HG02970 (cell line): Measurements from ENCODE around the gene CERS6.
"Not testable (repeated sequence)": the region's sequence is repeated elsewhere in the genome, so short reads cannot be mapped to it uniquely, and the experiment has no call there.

Experiments used
- ATAC-seq: cut with Tn5 transposase; IDR thresholded peaks from one replicate; pipeline ENCODE4 v1.9.1; 2021; ENCODE audit warnings: mild to moderate bottlenecking, moderate library complexity, moderate number of reproducible peaks; ENCODE audit not compliant: unreplicated experiment, low FRiP score

CERS6 gene

DNA sequence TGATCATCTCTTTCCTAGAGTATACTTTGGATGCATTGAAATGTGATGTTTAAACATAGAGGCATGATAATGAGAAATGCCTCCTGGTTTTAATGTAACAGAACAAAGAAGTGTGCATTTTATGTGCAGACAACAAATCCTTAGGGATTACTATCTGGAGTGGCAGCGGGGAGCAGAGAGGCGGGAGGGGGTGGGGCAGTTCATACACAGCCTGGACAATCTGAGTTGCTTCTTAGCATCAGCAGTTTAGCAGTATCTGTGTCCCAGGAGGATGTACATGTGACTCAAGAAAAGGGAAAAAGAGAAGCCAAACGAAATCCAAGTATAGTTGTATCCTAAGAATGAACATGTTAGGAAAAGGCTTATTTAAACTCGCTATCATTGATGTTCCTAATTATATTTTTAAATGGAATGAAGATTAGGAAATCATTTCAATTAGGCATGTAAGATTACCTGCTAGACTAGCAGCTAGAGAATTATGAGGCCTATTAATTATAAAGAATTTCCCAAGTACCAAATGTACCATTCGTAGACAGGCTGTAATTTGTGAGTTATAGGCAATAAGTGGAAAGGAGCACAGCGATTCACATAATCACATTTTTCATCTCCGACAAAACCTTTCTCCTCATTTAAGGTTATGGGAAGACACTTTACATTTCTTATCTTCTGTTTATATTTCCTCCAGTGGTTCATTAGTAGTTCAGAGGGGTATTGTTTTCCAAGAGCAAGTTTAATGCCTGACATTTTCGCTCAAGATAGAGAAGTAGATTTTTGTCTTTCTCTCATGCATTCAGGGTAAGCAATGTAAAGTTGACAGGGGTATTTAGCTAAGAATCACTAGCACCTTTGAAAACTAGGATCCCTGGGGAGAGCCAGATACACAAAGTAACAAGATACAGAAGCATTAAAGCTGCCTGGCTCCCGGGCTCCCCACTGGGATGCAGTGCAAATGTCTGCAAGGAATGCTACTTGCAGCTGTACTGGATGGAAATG is 205.1 kb downstream of the CERS6 start:
- no peak for ATAC-seq

DNA sequence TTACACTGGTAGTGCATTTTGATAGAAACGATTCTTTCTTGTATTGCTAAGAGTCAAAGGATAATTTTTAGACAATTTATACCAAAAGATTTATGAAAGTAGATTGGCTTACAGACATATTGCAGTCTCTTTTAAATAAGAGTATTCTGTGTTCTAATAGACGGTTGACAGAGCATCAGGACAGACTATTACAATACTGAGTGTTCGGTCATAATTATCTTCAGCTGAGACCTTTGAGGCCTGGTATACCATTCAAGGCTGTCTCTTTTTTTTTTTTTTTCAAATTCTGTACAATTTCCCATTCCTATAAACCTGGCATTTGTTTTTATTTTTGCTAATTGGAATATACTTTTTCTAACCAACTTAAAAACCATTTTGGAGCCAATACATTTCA is 205.8 kb downstream of the CERS6 start:
- ATAC-seq, result no peak

DNA sequence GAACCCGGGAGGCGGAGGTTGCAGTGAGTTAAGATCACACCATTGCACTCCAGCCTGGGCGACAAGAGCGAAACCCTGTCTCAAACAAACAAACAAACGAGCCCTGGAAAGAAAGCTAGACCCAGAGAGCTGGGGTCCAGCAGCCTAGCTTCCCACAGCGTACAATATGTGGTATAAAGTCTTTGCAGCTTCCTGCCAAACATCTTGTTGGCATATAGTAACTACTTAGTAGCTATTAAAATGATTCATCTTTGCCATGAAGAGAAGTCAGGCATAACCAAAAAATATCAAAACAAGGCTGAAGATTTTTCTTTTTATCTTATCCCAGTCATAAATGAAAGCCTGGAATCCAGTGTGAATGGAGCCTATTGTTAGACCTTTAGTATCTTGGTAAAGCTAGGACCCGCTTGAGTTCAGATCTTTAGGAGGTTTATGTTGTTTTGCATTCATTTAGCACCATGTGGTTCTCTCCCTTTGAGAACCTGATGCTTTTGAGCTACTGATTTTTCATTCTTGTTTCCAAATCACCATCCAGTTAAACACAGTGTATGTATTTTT is 206.7 kb downstream of the CERS6 start:
- no peak for ATAC-seq

DNA sequence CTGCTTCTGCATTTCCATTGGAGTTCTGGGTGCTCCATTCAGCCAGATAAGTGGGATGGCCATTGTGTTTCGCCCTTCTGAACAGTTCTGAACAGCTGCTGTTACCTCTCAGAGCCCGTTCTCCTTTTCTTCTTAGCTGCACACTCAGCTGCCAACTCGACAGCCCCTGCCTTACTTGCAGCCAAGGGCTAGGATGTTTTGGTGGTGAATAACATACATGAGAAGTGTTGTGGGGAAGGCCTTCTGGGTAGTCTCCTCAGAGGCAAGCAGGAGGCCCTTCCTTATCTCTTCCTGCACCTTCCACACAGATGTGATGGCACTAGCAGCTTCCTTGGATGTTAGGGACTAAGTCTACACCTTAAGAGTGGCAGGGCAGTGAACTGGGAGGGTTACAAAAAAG is 207.9 kb downstream of the CERS6 start:
- ATAC-seq, result no peak

DNA sequence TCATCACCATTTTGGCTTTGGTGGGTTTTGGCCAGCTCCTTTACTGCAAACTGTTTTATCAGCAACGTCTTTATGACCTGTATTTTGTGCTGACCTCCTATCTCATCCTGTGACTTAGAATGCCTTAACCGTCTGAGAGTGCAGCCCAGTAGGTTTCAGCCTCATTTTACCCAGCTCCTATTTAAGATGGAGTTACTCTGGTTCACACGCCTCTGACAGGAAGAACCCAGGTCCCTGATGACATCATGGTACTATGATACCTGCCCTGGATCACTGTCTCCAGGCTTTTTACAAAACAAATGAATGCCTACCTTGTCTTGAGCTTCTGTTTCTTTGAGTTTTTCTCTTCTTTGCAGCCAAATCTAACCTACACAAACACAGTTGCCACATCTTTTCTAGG is 208.6 kb downstream of the CERS6 start:
- not testable (repeated sequence) for ATAC-seq

DNA sequence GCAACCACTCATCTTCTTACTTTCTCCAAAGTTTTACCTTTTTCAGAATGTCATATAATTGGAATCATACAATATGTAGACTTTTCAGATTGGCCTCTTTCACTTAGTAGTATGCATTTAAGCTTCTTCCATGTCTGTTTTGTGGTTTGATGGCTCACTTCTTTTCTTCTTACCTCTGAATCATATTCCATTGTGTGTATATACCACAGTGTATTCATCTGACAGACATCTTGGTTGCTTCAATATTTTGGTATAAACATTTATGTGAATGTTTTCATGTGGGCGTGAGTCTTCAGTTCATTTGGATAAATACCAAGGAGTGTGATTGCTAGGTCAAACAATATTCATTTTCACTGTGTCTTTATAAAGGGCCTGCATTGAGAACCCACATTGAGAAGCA is 210.3 kb downstream of the CERS6 start:
- no peak for ATAC-seq

DNA sequence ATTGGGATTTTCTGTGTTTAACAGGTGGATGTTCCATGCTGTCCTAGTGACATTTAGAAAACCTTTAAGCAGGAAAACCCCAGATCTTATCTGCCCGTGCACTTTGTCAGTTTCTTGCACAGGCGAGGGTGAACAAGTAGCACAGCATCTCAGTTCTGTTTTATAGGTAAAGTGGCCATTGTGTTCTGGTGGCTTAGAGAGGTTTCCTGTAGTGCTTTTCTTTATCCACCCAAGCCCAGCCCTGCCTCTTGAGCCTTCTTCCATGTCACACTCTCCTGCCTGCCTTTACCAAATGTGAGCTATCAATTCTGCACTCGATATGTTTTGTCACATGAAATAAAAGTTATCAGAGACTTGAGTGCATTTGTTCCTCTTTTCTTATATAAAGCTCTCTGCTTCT is 211.1 kb downstream of the CERS6 start:
- no peak for ATAC-seq

DNA sequence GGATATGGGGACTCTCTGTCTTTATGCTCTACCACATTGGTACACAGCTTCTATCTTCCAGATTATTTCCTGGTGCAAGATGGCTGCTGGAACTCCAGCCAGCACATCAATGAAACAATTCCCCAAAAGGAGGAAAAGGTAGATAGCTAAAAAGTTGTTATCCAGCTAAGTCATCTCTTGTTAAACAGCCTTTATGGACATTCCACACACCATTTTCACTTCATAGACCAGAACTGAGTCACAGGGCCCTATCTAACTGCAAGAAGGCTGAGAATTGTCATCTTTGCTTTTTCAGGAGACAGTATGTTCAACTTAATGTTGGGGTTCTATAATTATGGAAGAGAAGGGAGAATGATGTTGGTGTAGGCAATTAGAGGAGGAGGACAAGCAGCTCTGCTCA is 213.1 kb downstream of the CERS6 start:
- ATAC-seq, result no peak

DNA sequence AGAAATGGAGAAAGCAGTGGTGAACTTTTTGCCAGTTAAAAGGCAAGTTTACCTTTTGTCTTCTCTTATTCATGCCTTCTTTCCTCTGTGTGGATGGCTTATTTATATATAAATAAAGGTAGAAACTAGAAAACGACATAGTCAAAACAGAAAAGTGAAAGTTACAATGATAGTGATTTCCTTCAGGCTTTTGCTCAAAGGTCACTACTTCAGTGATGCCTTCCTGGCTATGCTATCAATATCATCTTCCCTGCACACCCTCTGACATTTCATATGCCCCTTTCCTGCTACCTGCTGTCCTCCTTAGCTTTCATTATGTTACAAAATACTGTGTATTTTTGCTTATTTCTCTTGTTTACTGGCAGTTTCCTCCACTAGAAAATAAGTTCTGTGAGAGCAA is 214.4 kb downstream of the CERS6 start:
- ATAC-seq, result no peak

DNA sequence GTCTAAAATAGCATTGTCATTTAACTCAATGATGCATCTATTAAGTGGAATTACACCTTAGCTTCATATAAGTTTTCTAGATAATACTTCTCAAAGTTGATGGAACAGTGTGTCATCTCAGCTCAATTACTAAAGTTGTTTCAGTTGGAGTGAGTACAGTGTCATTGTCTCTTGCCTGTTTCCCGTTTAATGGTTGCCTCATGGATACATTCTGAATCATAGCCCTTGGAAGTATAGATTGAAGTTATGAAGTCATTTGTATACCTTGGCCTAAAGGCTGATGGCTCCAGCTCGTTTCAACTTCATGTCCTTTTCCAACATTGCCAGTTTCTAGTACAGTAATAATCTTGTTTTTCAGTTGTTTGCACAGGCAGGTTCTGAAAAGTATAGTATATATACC is 215.9 kb downstream of the CERS6 start:
- no peak for ATAC-seq

DNA sequence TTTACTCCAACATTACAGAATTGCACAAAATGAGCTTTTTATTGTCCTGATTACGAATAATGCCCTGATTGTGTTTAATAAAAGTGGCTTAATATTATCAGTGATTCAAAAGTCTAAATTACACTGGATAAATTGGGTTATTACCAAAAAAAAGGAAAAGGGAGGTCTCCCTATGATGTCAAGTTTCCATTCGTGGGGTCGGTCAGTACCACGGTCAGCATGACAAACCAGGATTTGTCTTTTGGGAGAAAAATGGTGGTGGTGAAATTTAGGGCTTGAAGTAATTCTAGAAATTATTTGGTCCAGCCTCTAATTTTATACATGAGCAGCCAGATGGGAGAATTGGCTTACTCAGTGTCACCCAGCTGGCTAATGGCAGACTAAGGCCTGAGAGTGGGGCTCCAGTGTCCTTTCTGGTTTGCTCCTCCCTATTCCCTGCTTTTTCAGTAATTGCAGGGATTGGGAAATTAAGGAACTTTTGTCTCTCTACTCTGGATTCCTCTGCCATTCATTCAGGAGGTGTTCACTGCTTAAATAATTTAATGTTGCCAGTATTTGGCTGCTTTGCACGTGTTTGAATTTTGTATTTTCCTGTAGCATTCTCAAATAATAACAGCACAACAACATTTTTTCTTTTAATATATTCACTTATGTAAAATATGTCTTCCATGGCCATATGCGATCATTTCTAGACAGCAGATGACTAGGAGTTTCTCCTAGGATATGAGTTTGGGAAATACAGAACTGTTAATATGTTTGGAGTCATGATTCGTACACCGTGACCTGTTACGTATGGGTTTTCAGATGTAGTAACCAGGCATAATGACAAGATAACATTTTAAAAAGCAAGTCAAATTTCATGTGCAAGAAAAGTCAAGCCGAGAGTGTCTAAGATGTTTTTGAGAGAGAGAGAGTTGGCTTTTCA is 217.5 kb downstream of the CERS6 start:
- no peak for ATAC-seq

DNA sequence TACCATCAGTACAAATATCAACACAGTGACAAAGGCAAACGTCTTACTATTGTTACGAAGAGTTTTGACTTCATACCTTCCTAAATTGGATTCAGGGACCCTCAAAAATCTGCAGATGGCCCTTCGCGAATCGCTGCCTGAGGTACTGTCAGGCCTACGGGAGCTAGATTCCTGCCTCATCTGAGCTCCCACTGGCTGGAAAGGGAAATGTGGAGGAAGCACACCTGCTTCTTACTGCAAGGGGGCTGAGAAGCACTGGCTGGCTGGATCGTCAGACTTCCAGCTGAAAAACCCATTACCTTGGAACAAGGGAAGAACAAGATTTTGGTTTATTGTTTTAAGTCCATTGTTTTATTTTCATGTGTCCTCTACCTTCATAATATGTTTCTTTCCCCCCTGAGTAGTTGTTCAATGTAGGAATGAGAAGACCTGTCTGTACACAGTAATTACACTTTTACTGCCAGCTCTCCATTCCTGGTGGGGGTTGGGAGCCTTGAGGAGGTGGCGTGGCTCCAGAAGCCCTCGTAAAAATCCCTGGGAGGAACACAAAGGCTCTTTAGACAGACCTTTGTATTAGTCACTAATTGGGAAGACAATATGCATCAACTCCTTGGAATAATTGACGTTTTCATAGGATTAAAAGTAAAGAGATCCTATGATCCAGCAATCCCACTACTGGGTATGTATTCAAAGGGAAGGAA is 222.2 kb downstream of the CERS6 start:
- no peak for ATAC-seq

DNA sequence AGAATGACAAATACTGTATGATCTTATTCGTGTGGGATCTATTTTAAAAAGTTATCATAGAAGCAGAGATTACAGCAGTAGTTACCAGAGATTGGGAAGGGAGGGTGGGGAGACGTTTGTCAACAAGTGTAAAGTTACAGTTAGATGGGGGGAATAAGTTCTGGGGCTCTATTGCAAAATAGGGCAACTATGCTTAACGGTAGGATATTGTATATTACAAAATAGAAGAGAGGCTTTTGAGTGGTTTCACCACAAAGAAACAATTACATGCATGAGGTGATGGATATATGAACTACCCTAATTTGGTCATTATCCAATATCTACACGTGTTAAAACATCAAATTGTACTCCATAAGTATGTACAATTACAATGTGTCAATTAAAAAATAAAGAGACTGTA is 223.0 kb downstream of the CERS6 start:
- no peak for ATAC-seq

DNA sequence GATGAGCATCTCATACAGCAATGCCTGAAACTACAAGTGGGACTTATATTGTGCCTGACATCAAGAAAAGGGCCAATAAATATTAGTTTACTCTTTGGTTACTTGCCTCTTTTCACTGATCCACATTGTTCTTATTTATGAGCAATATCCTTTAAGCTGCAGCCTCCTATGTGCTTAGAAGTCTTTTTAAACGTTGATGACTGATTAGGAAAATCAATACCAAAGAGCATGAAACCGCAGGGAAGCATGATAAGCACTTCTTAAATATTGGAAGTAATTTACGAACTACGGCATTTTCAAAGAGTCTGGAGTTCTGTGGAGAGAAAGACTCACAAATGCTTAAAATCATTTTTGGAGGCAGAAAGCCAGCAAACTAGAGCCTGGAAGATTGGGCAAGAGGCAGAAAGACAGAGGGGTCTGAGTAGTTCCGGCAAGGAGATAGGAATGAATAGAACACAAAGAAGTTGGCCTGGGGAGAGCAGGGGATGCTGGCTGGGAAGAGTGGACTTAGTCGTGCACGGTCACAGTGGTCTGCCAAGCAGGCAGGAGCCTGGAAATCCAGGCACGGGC is 223.8 kb downstream of the CERS6 start:
- no peak for ATAC-seq

DNA sequence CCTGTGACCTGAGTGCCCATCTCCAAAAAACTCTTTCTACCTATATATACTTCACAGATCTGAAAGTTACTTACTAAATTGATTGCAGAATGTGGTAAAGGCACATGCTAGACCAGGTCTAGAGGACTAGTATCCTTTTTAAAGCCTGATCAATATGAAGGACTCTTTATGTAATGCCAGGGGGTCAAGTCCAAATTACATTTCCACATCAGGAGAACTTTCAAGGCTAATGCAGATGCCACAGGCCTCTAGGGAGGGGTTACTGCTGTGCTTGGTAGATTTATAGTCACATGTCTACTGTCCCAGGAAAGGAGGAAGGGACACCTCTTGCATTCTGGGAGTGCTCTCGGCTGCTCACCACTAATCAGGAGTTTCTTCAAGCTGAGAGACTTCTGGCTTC is 227.9 kb downstream of the CERS6 start:
- no peak for ATAC-seq

DNA sequence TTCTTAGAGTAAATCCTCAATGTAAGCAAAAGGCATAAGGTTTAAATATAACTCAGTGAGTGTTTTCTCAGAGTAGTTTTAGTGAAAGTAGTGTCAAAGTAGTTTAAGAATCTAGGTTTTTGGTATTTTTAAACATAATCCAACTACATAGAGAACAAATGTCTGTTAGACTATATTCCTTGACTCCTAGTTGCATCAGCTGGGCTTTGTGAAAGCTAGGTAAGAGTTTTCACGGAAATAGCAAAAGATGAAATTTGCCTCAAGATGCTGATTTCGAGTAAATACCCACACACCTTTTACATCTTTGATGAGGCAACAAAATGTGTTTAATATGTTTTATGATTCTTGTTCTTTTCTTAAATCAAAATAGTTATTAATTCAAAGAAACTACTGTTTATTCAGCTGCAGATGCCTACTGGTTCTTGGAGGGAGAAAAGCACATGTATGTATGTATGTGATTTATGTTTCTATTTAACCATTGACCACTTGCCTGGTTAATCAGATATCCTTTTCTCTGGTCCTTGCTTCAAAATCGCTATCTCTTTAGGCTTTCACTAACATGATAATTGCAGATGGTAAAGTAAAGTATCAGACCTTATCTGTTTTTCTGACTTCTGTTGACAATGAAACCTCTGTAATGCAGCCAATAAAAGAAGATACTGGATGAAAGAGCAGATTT is 229.0 kb downstream of the CERS6 start:
- ATAC-seq, result no peak

DNA sequence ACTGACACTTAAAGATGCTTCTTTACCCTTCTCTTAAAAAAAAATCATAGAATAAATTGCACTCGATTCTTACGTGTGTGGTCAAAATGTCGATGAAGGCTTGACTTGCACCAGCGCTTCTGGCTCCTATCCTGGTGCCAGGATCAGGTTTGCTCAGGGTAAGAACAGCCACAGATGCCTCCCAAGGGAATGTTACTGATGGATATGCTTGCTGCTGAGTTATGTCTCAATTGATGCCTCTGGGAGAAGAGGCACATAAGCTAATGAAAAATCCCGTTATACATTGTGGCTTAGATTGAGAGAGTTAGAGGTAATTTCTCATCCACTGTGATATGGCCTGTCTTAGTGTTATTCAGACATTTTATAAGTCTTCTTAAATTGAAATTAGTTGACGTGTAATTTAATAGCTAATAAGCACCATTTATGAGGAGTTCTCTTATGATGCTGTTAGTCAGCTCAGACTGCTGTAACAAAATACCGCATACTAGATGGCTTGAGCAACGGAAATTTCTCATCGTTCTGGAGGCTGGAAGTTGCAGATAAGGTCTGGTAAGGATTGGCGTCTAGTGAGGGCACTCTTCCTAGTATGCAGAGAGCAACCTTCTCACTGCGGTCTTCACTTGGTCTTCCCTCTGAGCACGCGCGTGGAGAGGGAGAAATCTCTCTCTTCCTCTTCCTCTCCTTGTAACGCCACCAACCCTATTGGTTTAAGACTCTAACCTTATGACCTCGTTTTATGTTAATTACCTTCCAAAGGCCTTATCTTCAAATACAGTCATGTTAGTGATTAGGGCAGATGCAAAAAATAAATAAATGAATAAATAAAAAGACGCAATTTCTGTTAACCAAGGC is 229.8 kb downstream of the CERS6 start:
- no peak for ATAC-seq

DNA sequence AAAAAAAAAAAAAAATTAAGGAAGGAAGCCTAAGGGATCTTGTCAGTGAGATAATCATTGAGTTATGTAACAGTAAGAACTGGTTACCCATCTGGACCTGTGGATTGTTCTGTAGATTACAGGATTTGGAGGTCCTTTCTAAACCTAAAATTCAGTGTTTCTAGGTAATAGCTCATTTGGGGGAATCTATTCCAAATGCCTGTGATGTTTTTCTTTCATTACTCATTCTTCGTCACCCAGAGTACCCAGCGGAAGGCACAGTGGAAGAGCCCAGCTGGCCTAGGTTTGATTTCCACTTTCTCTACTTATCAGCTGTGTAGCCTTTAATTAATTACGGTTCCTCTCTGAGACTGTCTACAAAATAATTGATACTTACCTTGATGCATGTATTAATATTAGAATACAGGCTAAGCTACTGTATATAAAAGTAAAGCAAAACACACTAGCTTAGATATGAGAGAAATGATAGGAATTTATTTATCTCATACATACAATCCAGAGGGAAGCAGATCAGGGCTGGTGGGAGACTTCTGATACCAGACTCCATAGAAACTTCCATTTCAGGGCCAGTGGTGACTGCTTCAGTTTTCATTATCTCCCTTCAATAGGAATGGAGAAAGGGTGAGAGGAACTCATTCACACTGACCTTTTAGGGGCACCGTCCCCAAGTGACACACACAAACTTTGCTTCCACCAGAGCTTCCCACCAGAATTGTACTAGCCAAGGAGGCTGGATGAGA is 230.6 kb downstream of the CERS6 start:
- ATAC-seq, result no peak
